ENCODE measurements around the gene C12orf57. TPM values are rescaled to one million over a fixed set of nuclear protein-coding genes. Genes with fewer than 3 reads are reported as not detected.

C12orf57 gene
- total RNA-seq, 1 experiment from 2014 or later = 103 TPM

DNA sequence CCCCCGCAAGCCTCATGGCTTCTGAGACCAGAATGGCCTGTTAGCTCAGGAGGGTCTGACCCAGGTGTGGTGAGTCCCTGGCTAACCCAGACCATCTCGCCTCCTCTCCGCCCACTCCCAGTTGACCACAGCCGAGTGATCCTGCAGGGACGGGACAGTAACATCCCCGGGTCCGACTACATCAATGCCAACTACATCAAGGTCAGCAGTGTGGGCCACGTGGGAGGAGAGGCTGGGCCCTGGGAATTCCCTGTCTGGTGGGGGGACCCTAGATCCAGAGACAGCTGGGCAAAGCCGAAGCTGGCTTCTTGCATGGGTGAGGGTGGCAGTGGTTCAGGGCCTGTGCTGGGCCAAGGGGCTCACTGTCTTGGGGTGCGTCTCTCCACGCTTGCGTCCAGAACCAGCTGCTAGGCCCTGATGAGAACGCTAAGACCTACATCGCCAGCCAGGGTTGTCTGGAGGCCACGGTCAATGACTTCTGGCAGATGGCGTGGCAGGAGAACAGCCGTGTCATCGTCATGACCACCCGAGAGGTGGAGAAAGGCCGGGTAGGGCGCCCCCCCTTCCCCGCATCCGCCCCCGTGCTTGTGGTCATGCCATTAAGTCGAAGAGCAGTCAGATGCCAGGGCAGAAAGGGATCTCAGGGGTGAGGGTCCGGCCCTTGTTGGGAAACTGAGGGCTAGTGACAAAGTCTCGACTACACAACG, 12.4 kb downstream of the C12orf57 start:
- H3K27me3 Mint-ChIP-seq (ENCODE audit: unreplicated experiment) = no peaks in the 10 kb centered on the region
- CTCF ChIA-PET = no interaction called here
- intact Hi-C loops (cut with micrococcal nuclease; ENCODE audit: unreplicated experiment) = no loop called here
- TF ChIP-seq, protein P1, sequence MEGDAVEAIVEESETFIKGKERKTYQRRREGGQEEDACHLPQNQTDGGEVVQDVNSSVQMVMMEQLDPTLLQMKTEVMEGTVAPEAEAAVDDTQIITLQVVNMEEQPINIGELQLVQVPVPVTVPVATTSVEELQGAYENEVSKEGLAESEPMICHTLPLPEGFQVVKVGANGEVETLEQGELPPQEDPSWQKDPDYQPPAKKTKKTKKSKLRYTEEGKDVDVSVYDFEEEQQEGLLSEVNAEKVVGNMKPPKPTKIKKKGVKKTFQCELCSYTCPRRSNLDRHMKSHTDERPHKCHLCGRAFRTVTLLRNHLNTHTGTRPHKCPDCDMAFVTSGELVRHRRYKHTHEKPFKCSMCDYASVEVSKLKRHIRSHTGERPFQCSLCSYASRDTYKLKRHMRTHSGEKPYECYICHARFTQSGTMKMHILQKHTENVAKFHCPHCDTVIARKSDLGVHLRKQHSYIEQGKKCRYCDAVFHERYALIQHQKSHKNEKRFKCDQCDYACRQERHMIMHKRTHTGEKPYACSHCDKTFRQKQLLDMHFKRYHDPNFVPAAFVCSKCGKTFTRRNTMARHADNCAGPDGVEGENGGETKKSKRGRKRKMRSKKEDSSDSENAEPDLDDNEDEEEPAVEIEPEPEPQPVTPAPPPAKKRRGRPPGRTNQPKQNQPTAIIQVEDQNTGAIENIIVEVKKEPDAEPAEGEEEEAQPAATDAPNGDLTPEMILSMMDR (IDR thresholded peaks at IDR 0.05; ENCODE audit: unreplicated experiment) = no peak
- peaks cover 48% of the 10 kb centered on the region for H3K36me3 Mint-ChIP-seq (ENCODE audit: insufficient read depth, unreplicated experiment)
- H3K4me1 Mint-ChIP-seq (ENCODE audit: low read depth, unreplicated experiment) = peaks cover 7% of the 10 kb centered on the region
- no peak overlapping the region for H3K27ac Mint-ChIP-seq (ENCODE audit: unreplicated experiment)
- DNase-seq = no peak
- no peaks in the 10 kb centered on the region for H3K9me3 Mint-ChIP-seq (ENCODE audit: low read depth, unreplicated experiment)
- no TSS peak for BruUV-seq (replicated peaks)
- H3K4me3 Mint-ChIP-seq (ENCODE audit: low read depth, unreplicated experiment) = no peak overlapping the region

GRCh38 chr12:6957151-6957701, 13.4 kb downstream of the C12orf57 start:
- H3K27ac Mint-ChIP-seq (ENCODE audit: unreplicated experiment) = no peak overlapping the region
- H3K36me3 Mint-ChIP-seq (ENCODE audit: insufficient read depth, unreplicated experiment) = peaks cover 58% of the 10 kb centered on the region
- DNase-seq = no peak
- no peak overlapping the region for H3K4me3 Mint-ChIP-seq (ENCODE audit: low read depth, unreplicated experiment)
- TF ChIP-seq, protein P1 (IDR thresholded peaks at IDR 0.05; ENCODE audit: unreplicated experiment) = no peak
- CTCF ChIA-PET = no interaction called here
- H3K27me3 Mint-ChIP-seq (ENCODE audit: unreplicated experiment) = no peaks in the 10 kb centered on the region
- intact Hi-C loops (cut with micrococcal nuclease; ENCODE audit: unreplicated experiment) = no loop called here
- H3K4me1 Mint-ChIP-seq (ENCODE audit: low read depth, unreplicated experiment) = peaks cover 17% of the 10 kb centered on the region
- no peaks in the 10 kb centered on the region for H3K9me3 Mint-ChIP-seq (ENCODE audit: low read depth, unreplicated experiment)
- no TSS peak for BruUV-seq (replicated peaks)

DNA sequence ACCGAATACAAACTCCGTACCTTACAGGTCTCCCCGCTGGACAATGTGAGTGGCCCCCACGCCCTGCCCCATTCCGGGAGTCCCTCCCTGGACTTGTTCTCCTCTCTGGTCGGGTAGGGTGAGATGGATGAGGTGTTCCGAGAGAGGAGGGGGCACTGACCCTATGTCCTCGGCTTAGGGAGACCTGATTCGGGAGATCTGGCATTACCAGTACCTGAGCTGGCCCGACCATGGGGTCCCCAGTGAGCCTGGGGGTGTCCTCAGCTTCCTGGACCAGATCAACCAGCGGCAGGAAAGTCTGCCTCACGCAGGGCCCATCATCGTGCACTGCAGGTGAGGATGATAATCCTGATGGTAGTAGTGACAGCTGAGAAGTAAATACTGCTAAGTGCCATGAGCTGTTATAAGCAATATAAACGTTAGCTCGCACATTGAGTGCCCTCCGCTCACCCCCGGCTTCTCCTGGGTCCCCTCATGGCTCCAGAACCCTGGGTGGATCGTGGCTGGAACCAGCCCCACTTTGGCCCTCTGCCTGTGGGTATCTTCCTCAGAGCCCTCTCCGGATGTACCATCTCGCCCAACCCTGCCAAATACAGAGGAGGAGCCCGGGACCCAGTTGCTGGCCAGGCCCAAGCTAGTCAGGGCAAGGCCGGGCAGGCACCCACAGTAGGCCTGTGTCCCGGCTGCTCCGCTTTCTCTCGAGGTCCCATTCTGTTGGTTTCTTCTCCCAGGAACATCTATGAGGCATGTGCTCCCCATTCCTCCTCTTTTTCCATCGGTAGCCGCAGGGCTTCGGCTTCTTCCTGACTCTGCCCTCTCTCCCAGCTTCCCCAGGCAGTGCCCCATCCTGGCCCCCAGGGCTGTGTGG, 14.2 kb downstream of the C12orf57 start:
- intact Hi-C loops (cut with micrococcal nuclease; ENCODE audit: unreplicated experiment) = no loop called here
- CTCF ChIA-PET = no interaction called here

GRCh38 chr12:6958609-6959057, 14.8 kb downstream of the C12orf57 start:
- no TSS peak for BruUV-seq (replicated peaks)

More for the DNA sequence above, 14.2 kb downstream of the C12orf57 start:
- Mint-ChIP-seq H3K9me3 (ENCODE audit: low read depth, unreplicated experiment) (no peaks in the 10 kb centered on the region), H3K4me3 (ENCODE audit: low read depth, unreplicated experiment) (no peak overlapping the region), H3K27me3 (ENCODE audit: unreplicated experiment) (no peaks in the 10 kb centered on the region), H3K4me1 (ENCODE audit: low read depth, unreplicated experiment) (peaks cover 17% of the 10 kb centered on the region), H3K27ac (ENCODE audit: unreplicated experiment) (no peak overlapping the region), H3K36me3 (ENCODE audit: insufficient read depth, unreplicated experiment) (peaks cover 66% of the 10 kb centered on the region)
- TF ChIP-seq, protein P1 (IDR thresholded peaks at IDR 0.05; ENCODE audit: unreplicated experiment) = no peak
- no TSS peak for BruUV-seq (replicated peaks)
- no peak for DNase-seq

More at GRCh38 chr12:6958609-6959057, 14.8 kb downstream of the C12orf57 start:
- DNase-seq = no peak
- Mint-ChIP-seq H3K4me3 (ENCODE audit: low read depth, unreplicated experiment) (no peak overlapping the region), H3K9me3 (ENCODE audit: low read depth, unreplicated experiment) (no peaks in the 10 kb centered on the region), H3K4me1 (ENCODE audit: low read depth, unreplicated experiment) (peaks cover 17% of the 10 kb centered on the region), H3K27ac (ENCODE audit: unreplicated experiment) (no peak overlapping the region), H3K36me3 (ENCODE audit: insufficient read depth, unreplicated experiment) (peaks cover 72% of the 10 kb centered on the region), H3K27me3 (ENCODE audit: unreplicated experiment) (no peaks in the 10 kb centered on the region)
- intact Hi-C loops (cut with micrococcal nuclease; ENCODE audit: unreplicated experiment) = no loop called here
- TF ChIP-seq, protein P1 (IDR thresholded peaks at IDR 0.05; ENCODE audit: unreplicated experiment) = no peak
- CTCF ChIA-PET = no interaction called here

Data from Calu3 (cell line).